Measurements from ENCODE around the gene PLD2. TPM values are rescaled to one million over a fixed set of nuclear protein-coding genes. Genes with fewer than 3 reads are reported as not detected.

PLD2 gene
- total RNA-seq, 1 experiment from 2014 or later, result 24.3 TPM

- H3K9me2 ChIP-seq (replicated peaks; ENCODE audit: low read length), result no peaks in the 10 kb centered on the region
- H3K9ac ChIP-seq (ENCODE audit: low read length), result peak within 1 kb of the TSS; percentile 93
- H3K79me2 ChIP-seq (ENCODE audit: low read length), result peaks cover 51% of the 10 kb centered on the region
- no peaks in the 10 kb centered on the region for H3K9me3 ChIP-seq (ENCODE audit: low read length)
- peaks cover 6% of the 10 kb centered on the region for H3K36me3 ChIP-seq (ENCODE audit: low read depth, low read length)
- TF ChIP-seq CTCF (conservative IDR thresholded peaks at IDR 0.05; ENCODE audit: low read depth, low read length), result no peak
- no peak for TF ChIP-seq EZH2phosphoT487 (IDR thresholded peaks at IDR 0.05; ENCODE audit: borderline replicate concordance, low read length)
- no peak for TF ChIP-seq EZH2 (IDR thresholded peaks at IDR 0.05; ENCODE audit: low read length, unreplicated experiment)
- CTCF ChIA-PET, result no interaction called here
- peaks cover 24% of the 10 kb centered on the region for H3K4me1 ChIP-seq (ENCODE audit: insufficient read depth, low read length)
- peak within 1 kb of the TSS; percentile 63; the same call in 1 of the 2 replicates for H2AFZ ChIP-seq (ENCODE audit: low read length)
- H3K4me2 ChIP-seq (ENCODE audit: low read length), result peak within 1 kb of the TSS; percentile 100
- no peaks in the 10 kb centered on the region for H3F3A ChIP-seq (ENCODE audit: low read length, unreplicated experiment)
- peak; percentile 95 for DNase-seq
- no peaks in the 10 kb centered on the region for H3K27me3 ChIP-seq (ENCODE audit: low read length)
- ATAC-seq, result peak; percentile 83
- peak within 1 kb of the TSS; percentile 60 for H3K27ac ChIP-seq (ENCODE audit: low read length)
- intact Hi-C loops (cut with micrococcal nuclease), result loop anchor here (1.0 to 10.0 kb wide), 2 partner anchors 26 to 51 kb away; partner anchors contain the start of gene PLD2
- peak within 1 kb of the TSS; percentile 97 for H3K4me3 ChIP-seq (ENCODE audit: low read length)
- POLR2A ChIA-PET (ENCODE audit: unreplicated experiment), result interaction anchor here (0.6 kb wide), 1 partner anchor 65 kb away, joined by 6 read pairs; no protein-coding TSS in a partner anchor
- no TSS peak for BruUV-seq (replicated peaks)
- H4K20me1 ChIP-seq (ENCODE audit: low read length), result no peaks in the 10 kb centered on the region
Observed at GRCh38 chr17:4833178-4833940, 26.4 kb downstream of the PLD2 start, which contains the start of gene MINK1. TSS of gene MINK1 (plus strand) at chr17:4833340. CDS start at chr17:4833584, 244 bp downstream.

GRCh38 chr17:4833941-4834680, 27.2 kb downstream of the PLD2 start:
- DNase-seq (peak; percentile 10), ATAC-seq (peak; percentile 6; the same call in 1 of the 2 replicates)
- H2AFZ ChIP-seq (ENCODE audit: low read length), result peak overlapping the region; percentile 63; the same call in 1 of the 2 replicates
- H3K27ac ChIP-seq (ENCODE audit: low read length), result peak overlapping the region; percentile 60
- H3K9ac ChIP-seq (ENCODE audit: low read length), result peak overlapping the region; percentile 93
- H3K4me3 ChIP-seq (ENCODE audit: low read length), result peak overlapping the region; percentile 97
- H3K27me3 ChIP-seq (ENCODE audit: low read length), result no peaks in the 10 kb centered on the region
- TF ChIP-seq EZH2 (IDR thresholded peaks at IDR 0.05; ENCODE audit: low read length, unreplicated experiment), result no peak
- TF ChIP-seq EZH2phosphoT487 (IDR thresholded peaks at IDR 0.05; ENCODE audit: borderline replicate concordance, low read length), result no peak
- no peak for TF ChIP-seq CTCF (conservative IDR thresholded peaks at IDR 0.05; ENCODE audit: low read depth, low read length)
- peaks cover 59% of the 10 kb centered on the region for H3K79me2 ChIP-seq (ENCODE audit: low read length)
- BruUV-seq (replicated peaks), result TSS peak; percentile 49
- intact Hi-C loops (cut with micrococcal nuclease), result loop anchor here (1.0 to 10.0 kb wide), 2 partner anchors 27 to 51 kb away; partner anchors contain the start of gene PLD2
- ChIA-PET POLR2A (ENCODE audit: unreplicated experiment) (interaction anchor here (0.6 kb wide), 1 partner anchor 114 kb away, joined by 4 read pairs; the partner anchor contains the start of gene PFN1), CTCF (no interaction called here)
- no peaks in the 10 kb centered on the region for H3F3A ChIP-seq (ENCODE audit: low read length, unreplicated experiment)
- peaks cover 25% of the 10 kb centered on the region for H3K4me1 ChIP-seq (ENCODE audit: insufficient read depth, low read length)
- peak overlapping the region; percentile 100 for H3K4me2 ChIP-seq (ENCODE audit: low read length)
- H3K9me3 ChIP-seq (ENCODE audit: low read length), result no peaks in the 10 kb centered on the region
- H3K9me2 ChIP-seq (replicated peaks; ENCODE audit: low read length), result no peaks in the 10 kb centered on the region
- H3K36me3 ChIP-seq (ENCODE audit: low read depth, low read length), result peaks cover 6% of the 10 kb centered on the region
- no peaks in the 10 kb centered on the region for H4K20me1 ChIP-seq (ENCODE audit: low read length)
